HG03565 (cell line): Measurements from ENCODE around the gene KCND2.
A peak's percentile ranks its signal among the peaks of the same experiment; 100 is the strongest.
"Not testable (repeated sequence)": the region's sequence is repeated elsewhere in the genome, so short reads cannot be mapped to it uniquely, and the experiment has no call there.

ENCODE experiments used
- ATAC-seq: cut with Tn5 transposase; IDR thresholded peaks from one replicate; pipeline ENCODE4 v1.9.1; 2021; ENCODE audit warnings: mild to moderate bottlenecking, moderate library complexity; ENCODE audit not compliant: unreplicated experiment

The KCND2 gene

DNA sequence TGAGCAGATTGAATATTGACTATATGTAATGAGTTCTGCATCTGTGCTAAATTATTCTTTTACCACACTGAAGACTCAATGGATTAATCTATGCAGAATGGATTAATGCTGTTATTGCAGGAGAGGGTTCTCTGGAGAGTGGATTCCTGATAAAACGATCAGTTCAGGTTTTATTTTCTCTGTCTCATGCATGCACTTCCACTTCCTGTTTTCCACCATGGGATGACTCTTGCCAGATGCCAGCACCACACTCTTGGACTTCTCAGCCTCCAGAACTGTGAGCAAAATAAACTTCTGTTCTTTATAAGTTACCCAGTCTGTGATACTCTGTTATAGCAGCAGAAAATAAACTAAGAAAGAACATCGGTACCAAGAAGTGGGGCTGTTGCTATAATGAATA lies 207.5 kb downstream of the KCND2 start:
- no peak for ATAC-seq

DNA sequence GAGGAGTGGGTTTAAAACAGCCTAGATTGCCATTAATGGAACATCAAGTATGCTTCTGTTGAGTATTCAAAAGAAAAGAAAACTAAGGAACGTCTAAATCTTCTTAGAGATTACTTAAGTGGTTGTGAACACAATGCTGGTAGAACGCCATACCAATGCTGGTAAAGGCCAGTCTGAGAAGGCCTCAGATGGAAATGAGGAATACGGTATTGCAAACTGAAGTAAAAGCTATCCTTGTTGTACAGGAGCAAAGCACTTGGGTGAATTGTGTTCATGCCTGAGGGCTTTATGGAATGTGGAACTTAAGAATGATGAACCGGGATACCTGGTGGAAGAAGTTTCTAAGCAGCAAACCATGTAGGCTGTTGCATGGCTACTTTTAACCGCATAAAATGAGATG lies 208.0 kb downstream of the KCND2 start:
- no peak for ATAC-seq

DNA sequence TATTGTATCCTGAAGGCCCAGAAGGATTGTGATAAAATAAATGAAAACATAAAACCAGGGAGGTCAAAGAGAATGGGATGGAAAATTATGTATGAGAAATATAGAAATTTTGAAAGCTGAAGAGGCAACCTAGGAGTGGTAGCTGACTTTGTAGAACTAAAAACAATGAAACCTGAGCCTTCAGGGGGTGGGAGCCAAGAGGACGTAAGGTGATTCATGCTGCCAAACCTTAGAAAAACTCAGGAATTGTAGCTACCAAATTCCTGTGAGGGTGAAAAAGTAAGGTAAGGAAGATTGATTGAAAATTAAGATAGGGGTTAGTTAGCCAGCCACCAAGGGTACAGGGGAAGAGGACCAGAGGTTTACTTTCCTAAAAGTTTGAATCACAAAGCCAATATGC lies 213.2 kb downstream of the KCND2 start:
- no peak for ATAC-seq

DNA sequence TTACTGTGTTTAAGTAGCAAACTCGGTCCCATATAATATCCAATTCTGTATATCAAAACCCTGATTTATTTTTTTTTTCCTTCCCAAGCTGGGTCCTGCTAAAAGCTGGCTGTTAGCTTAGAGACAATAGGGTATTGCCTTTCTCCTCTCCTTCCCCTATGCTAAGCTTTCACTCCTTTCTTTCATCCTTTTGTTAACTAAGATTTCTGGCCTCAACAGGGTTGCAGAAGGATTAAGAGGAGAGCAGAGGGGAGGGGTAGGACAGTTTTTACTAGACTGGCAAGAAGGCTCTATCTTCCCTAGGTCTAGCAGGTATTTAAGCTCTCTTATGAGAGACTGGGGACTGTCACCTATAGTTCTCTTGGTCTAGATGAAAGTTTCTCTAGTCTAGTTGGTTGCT lies 229.2 kb downstream of the KCND2 start:
- ATAC-seq = no peak

DNA sequence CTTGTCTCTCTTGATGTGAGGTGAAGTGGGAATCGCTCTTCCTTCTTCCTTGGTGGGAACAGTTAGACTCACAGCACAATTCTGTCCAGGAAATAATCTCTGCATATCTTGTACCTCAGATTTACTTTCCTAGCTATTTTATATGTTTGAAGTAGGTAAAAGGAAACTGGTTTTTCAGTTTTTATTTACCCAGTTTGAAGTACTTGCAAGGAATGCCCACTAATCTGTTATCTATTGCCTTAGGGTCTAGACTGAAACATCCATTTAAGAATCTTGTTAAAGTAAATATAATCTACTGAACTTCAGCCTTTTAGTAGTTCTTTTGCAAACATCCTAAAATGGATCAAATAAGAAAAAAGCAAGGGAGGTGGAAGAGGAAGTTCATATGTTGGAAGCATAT lies 229.8 kb downstream of the KCND2 start:
- ATAC-seq = no peak

DNA sequence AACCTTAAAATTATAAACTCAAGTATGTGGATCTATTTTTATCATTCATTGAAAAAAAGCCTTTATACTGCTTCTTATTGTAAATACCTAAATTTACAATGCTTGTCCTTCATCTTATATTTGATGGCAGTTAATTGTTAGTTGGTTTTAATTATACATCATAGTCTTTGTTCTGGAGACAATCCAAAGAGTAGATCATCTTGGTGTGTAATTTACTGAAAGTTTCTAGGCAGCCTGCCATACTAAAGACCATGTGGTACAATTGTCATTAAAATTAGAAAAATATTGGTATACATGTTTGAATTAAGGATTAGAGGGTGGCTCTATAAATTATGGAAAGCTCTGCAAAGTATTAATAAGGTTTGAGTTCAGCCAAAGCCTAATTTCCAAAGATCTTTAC lies 231.4 kb downstream of the KCND2 start:
- no peak for ATAC-seq

DNA sequence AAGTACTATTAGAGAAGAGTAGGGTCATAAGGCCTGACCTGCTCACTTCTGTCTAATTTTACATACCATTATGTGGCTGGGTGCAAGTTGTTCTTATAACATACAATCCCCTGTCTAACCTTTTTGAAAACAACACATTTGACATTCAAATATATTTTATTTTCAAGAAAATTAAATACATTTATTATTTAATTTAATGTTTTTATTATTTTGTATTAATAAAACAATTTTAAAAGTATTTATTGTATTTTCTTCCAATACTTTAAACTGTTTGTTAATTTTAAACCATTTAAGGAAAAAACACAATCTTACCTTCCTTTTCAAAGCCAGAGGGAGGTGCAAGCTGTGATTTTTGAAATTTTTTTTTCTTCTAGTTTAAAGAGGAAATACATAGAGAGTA lies 232.8 kb downstream of the KCND2 start:
- ATAC-seq = no peak

DNA sequence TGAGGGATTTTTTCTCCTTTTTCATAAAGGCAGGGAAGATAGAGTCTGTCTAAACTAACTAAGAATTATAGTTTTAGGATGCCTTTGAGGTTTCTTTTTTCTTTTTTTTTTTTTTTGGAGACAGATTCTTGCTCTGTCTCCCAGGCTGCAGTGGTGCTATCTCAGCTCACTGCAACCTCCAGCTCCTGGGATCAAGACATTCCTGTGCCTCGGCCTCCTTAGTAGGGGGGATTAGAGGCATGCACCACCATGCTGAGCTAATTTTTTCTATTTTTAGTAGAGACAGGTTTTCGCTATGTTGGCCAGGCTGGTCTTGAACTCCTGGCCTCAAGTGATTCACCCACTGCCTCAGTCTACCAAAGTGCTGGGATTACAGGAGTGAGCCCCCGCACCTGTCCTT lies 239.7 kb downstream of the KCND2 start:
- no peak for ATAC-seq

DNA sequence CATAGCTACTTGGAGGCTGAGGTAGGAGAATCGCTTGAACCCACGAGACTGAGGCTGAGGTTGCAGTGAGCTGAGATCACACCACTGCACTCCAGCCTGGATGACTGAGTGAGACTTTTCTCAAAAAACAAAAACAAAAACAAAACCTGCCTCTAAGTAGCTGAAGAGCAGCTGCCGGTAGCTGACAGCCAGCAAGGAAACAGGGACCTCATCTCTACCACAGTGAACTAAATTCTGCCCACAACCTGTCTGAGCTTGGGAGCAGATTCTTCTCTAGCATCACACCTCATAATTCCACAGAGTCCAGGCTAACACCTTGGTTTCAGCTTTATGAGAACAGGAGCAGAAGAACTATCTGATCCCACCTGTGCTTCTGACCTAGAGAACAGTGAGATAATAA lies 246.2 kb downstream of the KCND2 start:
- no peak for ATAC-seq

DNA sequence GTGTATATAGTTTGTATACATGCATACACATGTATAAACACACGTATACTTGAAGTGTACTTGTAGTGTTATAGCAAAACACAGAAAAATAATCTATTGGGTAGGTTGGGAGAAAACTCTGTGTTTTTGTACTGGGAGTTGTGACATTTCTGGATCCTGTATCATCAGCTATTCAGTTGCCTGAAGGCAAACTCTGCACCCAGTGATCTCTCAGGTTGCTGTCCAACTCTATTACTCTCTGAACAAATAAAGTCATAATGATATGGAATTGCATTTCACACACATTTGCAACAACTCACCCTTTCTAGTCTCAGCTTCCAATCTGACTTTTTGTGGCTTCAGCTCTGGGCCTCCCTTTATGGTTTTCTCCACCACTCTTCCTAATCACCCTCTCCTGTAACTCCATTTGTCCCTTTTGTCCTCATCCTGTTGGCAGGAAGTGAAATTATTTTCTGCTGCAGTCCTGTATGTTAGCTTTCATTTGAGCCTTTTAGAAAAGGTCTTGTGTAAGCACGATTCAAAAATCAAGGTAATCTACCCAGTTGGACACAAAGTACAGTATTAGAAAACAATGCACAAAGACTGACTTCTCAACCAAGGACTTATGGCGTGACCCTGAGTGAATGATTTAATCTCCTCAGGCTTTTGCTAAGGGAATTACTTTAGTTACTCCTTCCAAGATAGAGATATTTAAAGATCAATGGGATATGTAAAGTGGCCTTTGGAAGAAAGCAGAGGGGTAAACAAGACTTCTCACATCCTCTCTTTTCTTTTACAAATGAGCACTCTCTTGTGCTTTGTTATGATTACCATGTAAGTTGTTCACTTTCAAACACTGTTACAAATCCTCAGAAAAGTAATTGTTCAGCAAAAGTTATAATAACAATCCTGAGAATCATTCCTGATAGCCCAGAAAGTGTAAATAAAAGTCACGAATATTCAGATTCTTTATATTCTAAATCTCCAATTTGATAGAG lies 249.1 kb downstream of the KCND2 start:
- ATAC-seq = no peak

DNA sequence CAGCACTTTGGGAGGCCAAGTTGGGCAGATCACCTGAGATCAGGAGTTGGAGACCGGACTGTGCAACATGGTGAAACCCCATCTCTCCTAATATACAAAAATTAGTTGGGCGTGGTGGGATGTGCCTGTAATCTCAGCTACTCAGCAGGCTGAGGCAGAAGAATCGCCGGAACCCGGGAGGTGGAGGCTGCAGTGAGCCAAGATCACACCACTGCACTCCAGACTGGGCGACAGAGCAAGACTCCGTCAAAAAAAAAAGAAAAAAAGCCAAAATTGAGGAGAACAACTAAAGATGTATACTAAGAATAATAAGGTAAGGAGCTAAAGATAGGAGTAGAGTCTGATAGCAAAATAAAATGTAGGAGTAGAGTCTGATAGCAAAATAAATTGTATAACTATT lies 251.0 kb downstream of the KCND2 start:
- no peak for ATAC-seq

DNA sequence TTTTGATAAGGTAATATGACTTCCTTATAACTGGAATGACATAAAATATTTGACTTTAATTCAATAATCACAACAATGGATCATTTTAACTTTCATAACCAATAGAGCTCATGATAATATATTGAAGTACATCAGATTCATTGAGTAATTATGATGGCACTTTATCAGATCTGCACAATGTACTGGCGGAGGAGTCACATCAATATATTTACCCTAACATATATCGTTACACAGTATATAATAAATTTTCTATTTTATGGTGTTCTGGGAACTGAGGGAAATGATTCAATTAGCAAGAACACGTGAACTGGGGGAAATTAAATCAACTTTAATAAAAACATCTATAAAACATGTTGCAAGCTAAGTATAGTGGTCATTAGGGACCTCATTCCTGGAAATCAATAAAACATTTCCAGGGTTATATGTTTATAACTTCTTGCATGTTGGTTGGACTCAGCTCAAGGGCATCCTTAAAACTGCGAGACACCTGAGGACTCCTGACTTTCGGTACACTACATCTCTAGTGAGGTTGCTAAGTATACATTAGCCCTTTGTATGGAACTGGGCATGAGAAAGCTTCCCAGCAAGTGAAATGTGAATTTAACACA lies 254.0 kb downstream of the KCND2 start:
- no peak for ATAC-seq

DNA sequence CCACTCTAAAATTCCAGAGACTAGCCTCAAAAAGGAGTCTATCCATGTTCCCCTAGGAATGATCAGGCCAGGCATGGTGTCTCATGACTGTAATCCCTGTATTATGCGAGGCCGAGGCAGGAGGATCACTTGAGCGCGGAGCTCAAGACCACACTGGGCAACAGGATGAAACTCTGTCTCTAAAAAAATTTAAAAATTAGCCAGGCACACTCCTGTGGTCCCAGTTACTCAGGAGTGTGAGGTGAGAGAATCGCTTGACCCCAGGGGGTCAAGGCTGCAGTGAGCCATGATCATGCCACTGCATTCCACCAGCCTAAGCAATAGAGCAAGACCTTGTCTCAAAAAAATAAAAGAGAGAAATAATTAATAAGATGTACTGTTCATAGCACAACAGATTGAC lies 256.8 kb downstream of the KCND2 start:
- no peak for ATAC-seq

DNA sequence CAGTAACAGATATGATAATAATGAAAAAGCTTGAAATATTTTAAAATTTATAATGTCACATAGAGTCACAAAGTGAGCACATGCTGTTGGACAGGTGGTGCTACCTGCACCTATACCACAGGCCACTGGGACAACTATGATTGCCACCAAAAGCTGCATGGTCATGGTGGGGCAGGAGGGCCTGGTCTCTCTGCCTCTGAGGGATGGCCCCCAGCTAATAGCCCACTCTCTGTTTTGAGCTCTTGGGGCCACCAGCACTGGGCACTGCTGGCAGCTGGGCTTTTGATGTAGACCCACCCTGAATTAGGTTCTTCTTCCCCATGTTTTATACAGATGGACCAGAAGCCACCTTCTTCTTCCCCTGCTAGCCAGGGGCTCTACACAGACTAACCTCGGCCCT lies 265.4 kb downstream of the KCND2 start:
- no peak for ATAC-seq

DNA sequence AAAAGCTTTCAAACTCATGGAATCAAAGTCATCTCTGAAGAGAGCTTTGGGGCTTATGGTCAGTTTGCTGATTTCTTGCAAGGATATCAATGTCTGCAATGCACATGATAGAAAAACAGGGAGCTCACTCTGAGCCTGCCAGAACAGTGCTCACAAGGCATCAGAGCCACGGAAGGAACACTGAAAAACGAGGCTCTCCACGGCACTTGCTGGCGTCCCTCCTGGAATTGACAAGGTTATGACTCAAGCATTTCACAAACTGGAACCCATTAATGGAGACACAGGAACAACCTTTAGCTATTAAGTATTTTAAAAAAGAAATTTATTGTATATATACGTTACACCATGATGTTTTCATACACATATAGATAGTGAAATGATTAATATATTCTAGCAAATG lies 266.3 kb downstream of the KCND2 start:
- no peak for ATAC-seq

DNA sequence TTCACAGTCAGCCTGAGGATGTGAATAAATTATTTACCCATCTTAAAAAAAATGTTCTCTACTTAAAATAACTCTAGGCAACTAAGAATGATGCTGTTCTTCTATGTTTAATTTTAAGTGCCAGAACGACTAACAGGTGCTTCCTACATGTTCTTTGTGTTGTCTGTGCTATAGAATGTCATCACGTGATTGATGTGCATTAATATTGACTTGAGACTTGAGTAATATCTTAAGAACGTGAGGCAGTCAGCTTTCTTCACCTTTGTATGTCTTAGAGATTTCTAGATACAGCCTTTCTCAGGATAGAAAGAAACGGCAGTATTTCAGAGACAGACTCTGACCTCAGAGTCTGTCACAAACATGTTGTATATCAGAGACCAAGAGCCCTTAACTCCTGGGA lies 274.6 kb downstream of the KCND2 start:
- no peak for ATAC-seq

DNA sequence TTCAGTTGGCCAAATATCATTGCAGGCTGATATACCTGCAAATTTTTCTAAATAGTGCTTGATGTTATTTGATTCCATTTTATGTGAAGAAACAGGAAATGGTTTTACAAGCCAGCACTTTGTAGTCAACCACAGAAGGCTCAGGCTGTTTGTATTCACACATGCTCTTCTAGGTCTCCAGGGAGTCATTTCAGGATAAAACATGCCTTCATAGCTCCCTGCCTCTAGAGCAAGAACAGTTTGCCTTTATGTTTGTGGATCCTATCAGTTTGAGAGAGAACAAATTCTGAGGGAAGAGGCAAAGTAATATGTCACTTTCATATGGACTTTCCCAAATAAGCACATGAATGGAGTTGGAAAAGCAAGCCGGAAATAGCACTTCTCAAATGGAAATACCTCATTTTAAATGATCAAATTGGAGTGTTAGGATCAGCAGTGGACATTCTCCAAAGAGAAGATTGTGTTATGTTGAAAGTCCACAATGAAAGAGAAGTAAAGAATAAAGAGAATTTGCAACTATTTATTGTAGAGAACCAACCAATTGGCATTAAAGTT lies 277.6 kb downstream of the KCND2 start:
- no peak for ATAC-seq

DNA sequence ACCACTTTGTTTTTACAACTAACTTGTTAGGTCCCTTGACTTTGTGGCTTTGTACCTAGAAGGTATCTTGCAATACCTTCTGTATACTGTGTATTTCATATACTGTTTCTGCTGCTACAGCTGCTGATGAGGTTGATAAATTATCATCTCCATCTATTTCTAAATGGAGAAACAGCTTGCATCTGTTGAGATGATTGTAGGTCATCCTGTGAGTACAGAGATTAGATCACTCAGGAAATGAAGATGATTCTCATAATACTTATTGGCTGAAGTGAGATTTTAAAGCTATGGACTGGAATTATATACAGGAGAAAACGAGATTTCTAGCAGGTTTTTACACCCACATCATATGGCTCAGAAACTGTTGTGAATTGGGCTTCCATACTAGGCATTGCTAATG lies 280.5 kb downstream of the KCND2 start:
- ATAC-seq = peak; percentile 43

DNA sequence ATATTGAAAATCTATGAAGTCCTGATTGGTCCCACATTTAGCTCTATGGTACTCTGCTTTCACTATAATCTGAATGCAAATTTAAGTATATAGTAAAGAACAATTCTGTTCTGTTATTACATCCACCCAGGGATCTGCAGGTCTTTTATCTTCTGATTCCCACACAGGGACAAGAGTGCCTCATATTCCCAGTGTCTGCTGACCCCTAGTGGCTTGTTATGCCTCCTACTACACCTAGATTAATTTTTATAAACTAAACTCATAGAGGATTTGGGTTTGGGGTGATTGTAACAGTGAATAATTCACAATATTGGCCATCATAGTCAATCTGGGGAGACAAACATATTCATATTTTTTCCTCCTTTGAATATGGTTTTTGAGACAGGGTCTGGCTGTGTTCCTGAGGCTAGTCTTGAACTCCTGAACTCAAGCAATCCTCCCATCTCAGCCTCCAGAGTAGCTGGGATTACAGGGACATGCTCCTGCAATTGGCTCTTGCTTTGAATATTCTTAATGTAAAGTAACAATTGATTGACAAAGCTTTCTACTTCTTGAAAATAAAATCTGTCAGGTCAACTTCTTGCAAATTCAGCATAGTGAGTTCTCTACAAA lies 282.1 kb downstream of the KCND2 start:
- peak; percentile 60 for ATAC-seq

DNA sequence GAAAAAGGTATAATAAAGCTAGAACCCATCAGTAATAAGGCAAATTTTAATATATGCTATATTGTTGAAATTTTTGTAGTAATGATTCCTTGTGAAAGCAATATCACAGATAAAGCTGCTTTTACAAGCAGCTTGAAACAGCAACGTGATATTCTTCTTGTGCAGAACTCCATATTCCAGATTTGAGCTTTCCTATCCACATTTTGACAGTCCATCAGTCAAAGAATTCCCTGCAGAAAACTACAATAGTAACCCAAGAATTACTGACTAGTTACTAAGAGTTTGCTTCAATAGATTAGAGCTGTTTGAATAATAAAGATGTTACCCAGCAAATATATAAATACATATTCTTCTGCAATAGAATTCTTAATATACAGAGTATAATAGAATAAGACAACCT lies 291.2 kb downstream of the KCND2 start:
- ATAC-seq = no peak

DNA sequence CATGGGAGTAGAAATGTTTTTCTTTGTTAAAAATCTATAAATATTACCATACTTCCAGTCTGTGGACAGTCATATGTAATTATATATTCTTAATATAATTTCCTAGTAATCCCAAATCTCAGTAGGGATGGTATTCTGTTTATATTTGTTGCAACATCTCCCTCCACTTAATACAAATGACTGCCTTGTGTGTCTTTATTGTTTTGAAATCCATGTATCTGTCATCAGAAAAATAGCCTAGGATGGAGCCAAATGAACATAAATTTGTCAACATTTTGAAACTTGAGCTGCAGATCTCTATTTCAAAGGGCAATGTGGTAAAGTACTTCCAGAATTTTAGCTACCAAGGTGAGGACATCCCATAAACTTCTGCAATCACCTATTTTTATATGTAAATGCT lies 294.2 kb downstream of the KCND2 start:
- no peak for ATAC-seq

DNA sequence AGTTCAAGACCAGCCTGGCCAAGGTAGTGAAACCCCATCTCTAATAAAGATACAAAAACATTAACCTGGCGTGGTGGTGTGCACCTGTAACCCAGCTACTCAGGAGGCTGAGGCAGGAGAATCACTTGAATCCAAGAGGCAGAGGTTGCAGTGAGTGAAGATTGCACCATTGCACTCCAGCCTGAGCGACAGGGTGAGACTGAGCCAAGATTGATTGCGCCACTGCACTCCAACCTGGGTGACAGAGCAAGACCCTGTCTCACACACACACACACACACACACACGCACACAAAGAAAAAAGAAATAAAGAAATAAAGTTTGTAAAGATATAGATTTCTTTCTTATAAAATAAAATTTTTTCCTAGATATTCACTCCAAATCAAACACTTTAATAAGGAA lies 305.7 kb downstream of the KCND2 start:
- not testable (repeated sequence) for ATAC-seq
